Stimulated activated CD8-positive, alpha-beta memory T cell treated with anti-CD3 and anti-CD28 coated beads, Interleukin-4, amount 100 ng/mL, for 48 hours (primary cell): ENCODE measurements around the gene CAPN5.

Experiments
- DNase-seq: peaks from one replicate; pipeline ENCODE4 v3.0.0-alpha.2; 2020

The CAPN5 gene

DNA sequence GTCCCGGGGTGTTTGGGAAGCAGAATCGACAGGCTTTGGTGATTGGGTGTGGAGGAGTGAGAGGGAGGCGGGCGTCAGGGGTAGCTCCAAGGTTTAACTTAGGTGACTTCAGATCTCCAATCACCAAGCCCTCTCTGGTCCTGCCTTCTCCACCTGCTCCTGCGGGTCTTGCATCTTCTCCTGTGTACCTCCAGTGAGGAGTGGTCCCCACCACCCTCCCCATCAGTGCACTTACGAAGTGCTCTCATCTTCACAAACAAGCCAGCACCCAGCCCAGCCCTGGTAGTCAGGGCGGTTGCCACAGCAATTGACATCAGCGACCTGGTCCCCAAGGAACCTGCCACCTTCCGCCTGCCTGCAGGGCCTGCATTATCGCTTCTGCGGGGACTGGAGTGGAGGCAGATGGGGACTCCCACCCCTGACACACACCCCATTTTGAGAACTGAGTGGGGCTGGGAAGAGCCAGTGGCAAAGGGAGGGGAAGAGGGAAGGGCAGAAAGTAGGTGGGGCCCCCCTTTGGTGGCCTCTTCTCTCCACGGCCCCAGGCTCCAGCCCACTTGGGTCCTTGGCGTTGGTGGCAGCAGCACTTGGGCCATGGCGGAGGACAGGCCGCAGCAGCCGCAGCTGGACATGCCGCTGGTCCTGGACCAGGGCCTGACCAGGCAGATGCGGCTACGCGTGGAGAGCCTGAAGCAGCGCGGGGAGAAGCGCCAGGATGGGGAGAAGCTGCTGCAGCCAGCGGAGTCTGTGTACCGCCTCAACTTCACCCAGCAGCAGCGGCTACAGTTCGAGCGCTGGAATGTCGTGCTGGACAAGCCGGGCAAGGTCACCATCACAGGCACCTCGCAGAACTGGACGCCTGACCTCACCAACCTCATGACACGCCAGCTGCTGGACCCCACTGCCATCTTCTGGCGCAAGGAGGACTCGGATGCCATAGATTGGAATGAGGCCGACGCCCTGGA is 35.8 kb downstream of the CAPN5 start, which contains the start of gene OMP:
Gene OMP (plus strand): TSS at position 595 of the 965 bp plus-strand sequence. CDS start 0 bp downstream, at position 595.
- no peak for DNase-seq

DNA sequence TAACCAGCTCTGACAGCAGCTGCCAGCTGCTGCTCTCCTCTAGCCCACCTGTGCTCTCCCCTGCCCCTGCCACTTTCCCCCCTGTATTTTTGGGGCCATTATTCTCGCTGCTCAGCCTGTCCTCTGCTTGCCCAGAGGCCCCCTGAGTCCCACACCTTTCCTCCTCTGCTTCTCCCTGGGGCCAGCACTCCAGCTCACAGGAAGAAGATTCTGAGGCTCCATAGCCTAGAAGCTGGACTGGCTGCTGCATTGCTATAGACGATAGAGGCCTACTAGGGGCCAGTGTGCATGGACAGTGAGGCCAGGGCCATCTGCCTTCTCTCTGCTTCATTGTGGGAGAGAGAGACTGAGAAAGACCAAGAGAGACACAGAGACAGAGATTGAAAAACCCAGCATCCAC is 36.5 kb downstream of the CAPN5 start:
- DNase-seq: no peak

DNA sequence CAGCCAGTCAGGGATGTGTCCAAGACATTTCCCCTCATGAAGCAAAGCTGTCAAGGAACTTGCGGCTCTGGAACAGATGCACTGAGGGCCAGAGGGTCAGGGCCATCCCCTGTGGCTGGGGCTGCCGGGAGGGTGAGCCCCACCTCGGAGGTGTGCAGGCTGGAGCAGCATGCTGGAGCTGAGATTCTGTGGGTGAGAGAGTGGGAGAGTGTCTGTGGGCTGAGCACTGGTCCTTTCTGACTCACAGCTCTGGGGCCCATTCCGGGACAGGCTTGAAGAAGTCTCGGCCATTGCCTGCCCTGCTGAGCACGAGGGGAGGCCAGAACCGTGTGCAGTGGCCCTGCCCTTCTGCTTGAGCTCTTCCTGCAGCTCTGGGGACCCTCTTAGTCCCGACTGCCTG is 38.0 kb downstream of the CAPN5 start:
- DNase-seq: no peak

DNA sequence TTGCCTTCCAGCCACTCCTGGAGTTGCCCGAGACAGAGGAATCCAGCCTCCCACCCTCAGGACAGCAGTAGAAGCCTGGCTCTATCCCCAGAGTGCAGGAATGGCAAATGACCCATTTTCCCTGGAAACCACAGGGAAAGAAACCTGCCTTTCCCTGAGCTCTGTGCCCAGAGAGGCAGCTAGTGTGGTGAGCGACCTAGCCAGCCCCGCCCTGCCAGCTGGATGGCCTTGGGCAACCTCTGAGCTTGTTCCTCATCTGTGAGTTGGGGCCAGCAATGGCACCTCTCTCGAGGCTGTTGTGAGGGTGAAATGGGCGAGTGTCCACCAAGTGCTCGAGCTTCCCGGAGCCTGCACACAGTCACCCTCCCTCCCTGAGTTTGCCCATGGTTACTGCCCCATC is 39.5 kb downstream of the CAPN5 start:
- no peak for DNase-seq

DNA sequence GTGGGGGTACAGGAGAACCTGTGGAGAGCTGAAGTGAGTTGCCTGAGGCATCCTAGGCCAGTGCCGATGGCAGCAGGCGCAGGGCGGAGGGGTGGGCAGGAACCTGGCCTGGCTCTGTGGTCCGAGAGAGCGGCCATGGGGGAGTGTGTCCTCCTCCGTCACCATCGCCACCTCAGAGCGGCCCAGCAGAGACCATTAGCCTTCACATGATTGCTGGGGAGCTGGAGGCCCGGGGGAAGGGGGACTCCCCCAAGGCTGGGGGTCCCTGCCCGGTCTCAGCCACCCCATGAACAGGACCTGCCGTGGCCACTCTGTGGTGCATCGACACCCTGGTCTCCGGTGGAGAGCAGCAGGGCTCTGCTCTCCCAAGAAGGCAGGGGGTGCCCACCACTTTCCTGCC is 40.0 kb downstream of the CAPN5 start:
- DNase-seq: no peak

DNA sequence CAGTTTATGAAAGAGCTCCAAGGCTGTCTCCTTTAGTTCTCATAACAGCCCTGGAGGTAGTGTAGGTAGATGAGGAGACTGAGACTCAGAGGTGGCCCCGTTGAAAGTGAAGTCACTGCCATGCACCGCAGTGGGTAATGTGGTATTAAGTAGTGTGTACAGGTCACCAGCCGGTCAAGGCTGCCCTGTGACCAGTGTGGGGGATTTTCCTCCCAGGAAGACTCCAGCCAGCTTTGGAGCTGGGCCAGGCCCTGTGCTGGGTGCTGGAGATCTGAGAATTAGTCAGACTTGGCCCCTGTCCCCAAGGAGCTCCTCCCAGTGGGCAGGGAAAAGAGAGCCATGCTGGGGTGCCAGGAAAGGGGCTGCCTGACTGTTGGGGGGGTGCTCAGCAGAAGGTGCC is 41.2 kb downstream of the CAPN5 start:
- no peak for DNase-seq

DNA sequence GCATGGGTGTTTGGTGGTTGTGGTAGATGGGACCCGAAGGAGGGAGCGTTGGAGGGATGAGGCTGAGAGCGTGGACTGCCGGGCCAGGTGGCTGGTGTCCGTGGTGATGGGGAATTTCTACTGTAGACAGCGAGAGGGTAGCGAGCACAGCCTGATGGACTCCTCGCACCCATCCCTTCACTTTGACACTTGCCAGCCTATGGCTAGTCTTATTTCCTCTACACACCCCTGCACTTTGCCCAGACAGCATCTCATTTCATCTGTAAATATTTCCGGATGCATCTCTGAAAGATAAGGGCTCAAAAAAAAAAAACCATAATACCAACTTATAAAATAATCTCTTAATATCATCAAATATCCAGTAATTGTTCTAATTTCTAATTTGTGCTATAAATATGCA is 41.7 kb downstream of the CAPN5 start:
- DNase-seq: no peak

DNA sequence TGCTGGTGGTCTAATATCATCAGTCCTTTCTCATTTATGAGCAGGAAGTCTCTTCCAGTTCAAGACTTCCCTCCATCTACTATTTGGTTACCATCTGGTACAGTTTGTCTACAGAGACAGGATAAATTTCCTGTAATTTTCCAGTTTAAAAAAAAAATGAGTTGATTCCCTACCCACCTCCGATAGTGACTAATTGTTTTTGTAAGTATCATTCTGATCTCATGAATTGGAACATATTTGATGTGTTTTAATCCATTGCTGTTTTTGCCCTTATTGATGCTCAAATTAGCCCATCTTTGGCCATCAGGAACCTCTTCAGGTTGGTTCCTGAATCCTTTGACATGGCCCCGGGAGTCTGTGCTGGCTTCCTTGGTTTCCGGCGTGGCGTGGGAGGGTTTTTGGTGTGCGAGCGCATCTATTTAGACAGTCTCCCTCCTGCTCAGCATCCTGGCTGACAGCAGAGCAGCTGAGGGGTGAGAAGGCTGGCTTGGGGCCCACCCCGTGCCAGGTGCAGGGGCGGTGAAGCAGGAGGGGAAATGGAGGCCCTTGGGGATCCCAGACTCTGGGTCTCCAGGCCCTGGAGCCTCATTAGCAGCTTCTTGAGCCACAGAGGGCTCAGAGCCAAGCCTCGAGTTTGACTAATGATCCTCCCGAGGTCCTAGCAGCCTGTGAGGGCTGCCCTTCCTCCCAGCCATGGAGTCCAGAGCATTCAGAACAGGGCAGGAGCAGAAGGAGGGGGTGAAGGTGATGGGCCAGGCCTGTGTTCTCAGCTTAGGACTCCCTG is 42.7 kb downstream of the CAPN5 start:
- no peak for DNase-seq

DNA sequence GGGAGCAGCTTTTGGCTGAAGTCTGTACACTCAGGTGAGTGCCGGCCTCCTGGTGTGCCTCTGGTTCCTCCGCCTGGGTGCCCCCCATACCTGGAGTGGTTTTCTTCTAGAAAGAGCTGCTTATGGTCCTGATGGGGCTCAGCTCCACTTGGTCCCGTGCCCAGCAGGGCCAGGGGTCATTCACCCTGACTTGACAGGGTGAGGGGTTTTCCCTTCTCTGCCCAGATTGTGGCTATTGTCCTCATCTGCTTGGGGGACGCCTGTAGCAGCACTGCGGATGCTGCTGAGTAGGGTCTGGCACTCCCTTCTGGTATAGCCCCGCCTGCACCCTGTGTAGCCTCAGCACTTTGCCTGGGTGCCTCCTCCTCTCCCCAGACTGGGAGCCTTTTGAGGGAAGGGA is 44.1 kb downstream of the CAPN5 start:
- DNase-seq: no peak

DNA sequence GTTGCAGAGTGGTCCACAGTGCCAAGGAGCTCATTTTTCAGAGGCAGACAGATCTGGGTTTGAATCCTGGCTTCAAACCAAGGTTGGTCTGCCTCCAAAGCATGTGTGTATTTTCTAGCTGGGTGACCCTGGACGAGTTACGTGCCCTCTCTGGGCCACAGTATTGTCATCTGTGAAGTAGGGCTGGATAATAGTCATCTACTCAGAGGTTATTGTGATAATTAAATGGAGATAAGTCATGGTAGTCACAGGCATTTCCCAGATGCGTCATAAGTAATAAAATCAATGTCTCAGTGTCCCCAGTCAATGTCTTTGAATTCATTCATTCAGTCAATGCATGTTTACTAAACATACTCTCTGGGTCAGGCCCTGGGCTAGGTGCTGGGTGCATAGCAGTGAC is 44.5 kb downstream of the CAPN5 start:
- no peak for DNase-seq

DNA sequence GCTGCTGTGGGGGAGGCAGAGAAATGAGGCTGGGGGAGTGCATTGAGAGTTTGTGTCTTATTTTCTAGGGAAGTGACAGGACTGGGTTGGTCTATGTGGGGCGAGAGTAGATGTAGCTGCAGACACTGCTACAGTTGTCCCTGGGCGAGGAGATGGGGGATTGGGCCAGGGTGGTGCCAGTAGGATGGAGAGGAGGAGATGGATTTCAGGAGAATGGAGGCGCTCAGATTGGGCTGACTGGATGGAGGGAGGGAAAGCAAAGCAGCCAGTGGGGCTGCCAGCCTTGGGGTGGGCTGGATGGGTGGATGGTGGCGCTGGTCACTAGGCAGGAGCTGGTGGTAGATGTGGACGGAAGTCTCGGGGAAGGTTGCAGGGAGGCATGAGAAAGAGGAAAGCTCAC is 45.2 kb downstream of the CAPN5 start:
- DNase-seq: no peak

DNA sequence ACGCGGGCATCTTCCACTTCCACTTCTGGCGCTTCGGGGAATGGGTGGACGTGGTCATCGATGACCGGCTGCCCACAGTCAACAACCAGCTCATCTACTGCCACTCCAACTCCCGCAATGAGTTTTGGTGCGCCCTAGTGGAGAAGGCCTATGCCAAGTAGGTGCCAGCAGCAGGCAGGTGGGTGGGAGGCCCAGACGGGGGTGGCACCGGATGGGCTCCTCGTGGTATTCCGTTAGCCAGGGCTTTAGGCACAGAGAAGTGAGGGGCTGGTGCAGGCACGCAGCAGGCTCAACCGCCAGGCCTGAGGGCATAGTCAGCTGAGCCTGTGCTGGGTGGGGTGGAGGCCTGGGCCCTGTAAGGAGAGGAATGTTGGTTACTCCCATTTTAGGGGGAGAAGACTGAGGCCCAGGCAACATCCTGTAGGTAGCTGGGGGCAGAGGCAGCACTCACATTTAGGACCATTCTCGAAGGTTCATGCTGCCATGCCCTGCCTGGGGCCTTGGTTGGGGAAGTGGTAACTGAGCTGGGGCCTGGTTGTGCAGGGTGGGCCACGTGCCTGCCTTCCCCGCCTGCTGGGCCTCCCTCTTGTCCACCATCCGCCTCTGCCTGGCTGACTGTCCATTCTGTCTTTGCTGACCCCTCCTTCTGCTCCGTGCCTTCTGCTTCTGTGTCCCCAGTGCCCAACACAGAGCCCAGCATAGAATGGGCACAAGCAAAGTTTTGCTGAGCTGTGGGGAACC is 46.0 kb downstream of the CAPN5 start:
- no peak for DNase-seq

DNA sequence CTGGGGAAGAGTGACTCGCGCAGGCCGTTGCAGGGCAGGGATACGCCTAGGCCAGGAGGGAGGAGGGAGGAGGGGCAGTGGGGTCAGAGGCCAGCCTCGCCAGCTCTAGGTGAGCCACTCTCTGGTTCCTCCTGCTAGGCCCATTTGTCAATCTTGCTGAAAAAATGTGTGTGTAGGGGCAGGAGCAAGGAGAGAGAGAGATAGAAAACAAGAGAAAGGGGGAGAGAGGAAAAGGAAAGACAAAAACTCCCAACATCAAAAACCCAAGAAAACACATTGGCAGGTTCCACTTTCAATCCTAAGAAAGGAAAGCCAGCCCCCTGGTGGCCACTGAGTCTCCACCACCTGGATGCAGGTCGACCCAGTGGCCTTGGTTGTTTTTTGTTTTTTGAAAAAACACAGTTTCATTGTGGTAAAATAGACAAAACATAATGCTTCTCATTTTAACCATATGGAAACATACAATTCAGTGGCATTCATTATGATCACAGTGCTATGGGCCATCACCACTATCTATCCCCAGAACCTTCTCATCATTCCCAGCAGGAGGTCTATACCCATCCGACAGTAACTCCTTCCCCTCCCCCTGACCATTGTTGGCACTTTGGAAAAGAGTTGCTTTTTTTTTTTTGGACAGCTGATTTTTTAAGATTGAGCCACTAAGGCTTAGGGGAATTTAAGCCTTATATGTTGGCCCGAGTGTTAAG is 46.8 kb downstream of the CAPN5 start:
- DNase-seq: peak; percentile 46

DNA sequence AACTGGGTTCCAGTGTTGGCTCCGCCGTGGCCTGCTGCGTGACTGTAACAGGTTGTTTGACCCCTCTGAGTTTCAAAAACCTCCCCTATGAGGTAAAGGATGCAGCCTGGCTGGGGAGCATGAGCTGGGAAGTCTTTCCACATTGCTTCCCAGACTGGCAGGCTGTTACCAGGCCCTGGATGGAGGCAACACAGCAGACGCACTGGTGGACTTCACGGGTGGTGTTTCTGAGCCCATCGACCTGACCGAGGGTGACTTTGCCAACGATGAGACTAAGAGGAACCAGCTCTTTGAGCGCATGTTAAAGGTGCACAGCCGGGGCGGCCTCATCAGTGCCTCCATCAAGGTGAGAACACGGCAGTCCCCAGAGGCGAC is 47.3 kb downstream of the CAPN5 start:
- no peak for DNase-seq

DNA sequence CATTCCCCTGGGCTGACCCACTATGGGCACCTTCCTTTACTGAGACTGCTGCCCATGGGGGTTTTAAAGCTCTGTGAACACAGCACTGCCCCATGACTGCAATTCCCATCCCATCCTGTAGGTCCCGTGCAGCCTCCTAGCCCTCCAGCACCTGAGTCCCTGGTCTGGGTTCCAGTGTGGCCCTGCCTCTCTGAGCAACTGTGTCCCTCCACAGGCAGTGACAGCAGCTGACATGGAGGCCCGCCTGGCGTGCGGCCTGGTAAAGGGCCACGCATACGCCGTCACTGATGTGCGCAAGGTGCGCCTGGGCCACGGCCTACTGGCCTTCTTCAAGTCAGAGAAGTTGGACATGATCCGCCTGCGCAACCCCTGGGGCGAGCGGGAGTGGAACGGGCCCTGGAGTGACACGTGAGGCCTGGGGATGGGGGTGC is 48.4 kb downstream of the CAPN5 start:
- no peak for DNase-seq

DNA sequence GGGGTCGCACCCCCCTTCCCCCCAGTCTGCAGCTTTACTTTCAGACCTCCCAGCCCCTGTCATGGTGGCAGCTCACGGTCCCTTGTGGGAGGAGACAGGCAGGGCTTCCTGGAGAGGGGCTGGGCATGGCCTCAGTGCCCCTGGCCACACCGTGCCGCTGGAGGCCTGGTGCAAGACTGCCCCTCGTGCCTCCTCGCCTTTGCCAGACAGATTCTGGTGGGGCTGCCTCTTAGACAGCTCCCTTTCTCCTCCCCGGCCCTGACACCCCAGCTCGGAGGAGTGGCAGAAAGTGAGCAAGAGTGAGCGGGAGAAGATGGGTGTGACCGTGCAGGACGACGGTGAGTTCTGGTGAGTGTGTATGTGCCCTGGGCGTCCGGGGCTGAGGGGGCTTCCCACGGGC is 49.2 kb downstream of the CAPN5 start:
- no peak for DNase-seq

DNA sequence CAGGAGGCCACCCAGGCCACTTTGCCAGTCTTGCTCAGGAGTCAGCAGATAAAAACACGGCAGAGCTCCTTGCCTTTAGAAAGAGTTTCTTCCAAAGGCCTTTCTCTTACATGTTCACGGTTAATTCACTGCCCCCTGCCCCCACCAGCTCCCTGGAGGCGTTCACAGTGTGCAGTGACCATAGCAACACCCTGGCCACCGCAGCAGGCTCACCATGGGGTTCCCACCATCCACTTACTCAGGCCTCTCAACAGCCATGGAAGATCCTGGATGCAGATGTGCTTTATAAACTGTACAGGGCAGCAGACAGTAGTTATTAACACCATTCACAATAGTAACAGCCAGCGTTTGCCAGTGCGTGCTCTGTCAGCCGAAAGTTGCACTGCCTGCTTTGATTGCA is 50.7 kb downstream of the CAPN5 start:
- no peak for DNase-seq

DNA sequence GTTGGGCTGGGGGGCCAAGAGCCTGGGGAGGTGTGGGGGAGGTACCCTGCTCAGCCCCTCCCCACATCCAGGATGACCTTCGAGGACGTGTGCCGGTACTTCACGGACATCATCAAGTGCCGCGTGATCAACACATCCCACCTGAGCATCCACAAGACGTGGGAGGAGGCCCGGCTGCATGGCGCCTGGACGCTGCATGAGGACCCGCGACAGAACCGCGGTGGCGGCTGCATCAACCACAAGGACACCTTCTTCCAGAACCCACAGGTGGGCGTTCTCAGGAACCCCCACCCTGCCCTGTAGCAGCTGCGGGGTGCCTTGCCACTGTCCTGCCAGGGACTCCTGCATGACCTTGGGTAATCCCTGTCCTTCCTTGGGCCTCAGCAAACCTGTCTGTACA is 51.3 kb downstream of the CAPN5 start:
- no peak for DNase-seq

DNA sequence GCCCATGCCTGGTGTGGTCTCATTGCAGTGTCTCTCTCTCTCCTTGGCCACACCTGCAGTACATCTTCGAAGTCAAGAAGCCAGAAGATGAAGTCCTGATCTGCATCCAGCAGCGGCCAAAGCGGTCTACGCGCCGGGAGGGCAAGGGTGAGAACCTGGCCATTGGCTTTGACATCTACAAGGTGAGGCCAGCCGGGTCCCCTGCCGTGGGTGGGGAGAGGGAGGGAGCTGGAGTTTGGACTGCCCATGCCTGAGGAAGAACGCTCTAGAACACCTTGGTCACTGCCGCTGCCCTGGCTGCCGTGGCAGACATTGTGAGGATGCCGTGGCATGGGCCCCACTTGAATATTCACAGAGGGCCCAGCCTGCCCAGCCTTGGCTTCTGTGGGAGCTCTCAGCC is 52.2 kb downstream of the CAPN5 start:
- DNase-seq: no peak

DNA sequence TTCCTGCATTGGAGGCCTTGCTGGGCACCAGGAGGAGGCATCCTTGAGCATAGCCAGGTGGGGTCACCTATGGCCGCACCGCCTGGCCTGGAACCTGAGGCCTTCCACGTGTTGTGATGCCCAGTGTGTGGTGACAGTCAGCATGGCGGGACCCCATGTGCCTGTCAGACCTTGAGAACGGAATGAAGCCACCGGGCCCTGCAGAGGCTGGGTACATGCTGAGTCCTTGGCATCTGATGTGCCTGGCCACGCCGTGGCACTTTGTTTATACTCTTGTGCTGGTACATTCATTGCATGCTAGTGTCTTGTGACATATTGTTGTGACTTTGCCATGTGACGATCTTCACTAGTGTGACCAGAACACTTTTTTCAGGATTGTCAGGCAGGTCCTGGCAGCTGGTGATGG is 52.8 kb downstream of the CAPN5 start:
- DNase-seq: no peak

DNA sequence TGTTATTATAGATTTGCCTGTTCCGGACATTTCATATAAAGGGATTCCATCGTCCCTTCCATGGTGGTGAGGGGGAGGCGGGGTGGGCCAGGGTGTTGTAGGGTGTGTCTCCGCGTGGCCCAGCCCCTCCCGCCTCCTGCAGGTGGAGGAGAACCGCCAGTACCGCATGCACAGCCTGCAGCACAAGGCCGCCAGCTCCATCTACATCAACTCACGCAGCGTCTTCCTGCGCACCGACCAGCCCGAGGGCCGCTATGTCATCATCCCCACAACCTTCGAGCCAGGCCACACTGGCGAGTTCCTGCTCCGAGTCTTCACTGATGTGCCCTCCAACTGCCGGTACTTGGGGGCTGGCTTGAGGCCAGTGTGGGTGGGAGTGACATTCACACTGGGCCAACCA is 53.8 kb downstream of the CAPN5 start:
- no peak for DNase-seq

DNA sequence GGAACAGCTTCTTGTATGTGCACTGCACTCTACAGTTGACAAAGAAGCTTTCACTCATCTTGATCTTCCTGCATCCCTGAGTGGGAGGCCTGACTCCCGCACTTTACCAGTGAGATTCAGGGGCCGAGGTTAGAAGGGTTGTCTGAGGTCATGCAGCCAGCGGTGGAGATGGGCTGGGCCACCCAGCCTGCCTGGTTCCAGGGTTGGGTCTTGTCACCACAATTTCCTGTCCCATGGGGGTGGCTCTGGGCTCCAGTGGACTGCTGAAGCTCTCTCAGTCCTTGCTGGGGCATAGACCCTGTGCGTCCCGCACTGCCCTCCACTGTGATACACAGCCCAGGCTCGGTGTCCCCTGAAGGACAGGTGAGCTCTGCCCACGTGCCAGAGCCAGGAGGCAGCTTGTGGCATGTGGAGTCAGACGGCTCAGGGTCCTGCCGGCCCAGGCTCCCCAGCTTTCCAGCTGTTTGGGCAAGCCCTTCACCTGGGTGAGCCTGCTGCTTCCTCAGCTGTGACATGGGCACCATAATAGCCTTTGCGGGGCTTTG is 54.4 kb downstream of the CAPN5 start:
- no peak for DNase-seq
